HG02870 (cell line): ENCODE measurements around the gene CNGA2.
A peak's percentile ranks its signal among the peaks of the same experiment; 100 is the strongest.

Experiments
- ATAC-seq: cut with Tn5 transposase; IDR thresholded peaks from one replicate; pipeline ENCODE4 v1.9.1; 2021; ENCODE audit warnings: mild to moderate bottlenecking, moderate library complexity; ENCODE audit not compliant: unreplicated experiment

The CNGA2 gene

DNA sequence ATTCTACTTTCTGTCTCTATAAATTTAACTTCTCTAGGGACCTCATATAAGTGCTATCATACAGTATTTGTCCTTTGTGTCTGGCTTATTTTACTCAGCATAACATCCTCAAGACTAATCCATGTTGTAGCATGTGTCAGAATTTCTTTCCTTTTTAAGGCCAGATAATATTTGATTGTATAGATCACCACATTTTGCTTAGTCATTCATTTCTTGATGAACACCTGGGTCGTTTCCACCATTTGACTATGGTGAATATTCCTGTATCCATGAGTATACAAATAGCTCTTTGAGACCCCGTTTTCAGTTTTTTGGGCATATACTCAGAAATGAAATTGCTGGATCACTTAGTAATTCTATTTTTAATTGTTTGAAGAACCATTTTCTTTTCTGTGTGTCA, 12.0 kb downstream of the CNGA2 start:
- no peak for ATAC-seq

DNA sequence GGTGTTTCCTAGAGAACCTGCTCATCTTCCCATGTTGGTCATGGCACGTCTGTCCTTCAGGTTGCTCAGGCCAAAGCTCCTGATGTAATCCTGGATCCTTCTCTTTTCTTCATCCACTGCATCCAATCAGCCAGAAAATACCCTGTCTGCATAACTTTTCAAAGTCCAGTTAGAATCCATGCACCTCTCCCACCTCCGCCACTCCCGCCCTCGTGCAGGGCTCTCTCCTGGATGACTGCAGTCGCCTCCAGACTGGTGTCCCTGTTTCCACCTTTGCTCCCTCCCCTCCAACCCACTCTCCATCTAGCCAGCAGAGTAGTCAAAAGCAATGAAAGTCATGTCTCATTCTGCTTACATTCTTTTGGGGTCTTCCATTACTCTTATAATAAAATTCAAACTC, 16.0 kb downstream of the CNGA2 start:
- ATAC-seq: no peak

GRCh38 chrX:151752847-151753246, 18.3 kb downstream of the CNGA2 start:
- ATAC-seq: no peak

GRCh38 chrX:151753313-151754046, 18.9 kb downstream of the CNGA2 start:
- ATAC-seq: peak; percentile 91

GRCh38 chrX:151754047-151754429, 19.5 kb downstream of the CNGA2 start:
- ATAC-seq: no peak

DNA sequence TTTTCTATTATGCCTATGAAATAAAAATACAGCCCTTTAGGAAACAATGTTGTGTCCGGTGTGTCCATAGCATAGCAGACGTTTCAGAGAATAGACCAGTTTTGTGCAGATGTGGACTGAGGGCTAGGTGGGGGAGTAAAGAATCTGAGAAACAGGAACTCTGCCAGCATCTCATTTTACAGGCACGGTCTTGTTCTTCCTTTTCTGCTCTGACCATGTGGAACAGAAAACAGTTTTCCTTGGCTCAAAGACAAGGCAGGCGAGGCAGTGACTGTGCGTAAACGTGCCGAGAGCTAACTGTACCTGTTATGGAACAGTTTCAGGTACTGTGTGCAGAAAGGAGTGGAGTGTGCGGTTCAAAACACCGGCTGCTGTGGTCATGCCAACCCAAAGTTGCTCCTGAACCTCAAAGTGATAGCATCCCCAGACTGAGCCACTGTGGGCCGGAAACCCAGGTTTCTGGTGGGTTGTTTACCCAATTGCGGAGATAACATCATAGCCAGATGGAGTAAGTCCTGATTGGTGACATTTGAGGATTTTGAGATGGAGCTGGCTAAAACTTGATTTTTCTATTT, 20.2 kb downstream of the CNGA2 start:
- no peak for ATAC-seq

DNA sequence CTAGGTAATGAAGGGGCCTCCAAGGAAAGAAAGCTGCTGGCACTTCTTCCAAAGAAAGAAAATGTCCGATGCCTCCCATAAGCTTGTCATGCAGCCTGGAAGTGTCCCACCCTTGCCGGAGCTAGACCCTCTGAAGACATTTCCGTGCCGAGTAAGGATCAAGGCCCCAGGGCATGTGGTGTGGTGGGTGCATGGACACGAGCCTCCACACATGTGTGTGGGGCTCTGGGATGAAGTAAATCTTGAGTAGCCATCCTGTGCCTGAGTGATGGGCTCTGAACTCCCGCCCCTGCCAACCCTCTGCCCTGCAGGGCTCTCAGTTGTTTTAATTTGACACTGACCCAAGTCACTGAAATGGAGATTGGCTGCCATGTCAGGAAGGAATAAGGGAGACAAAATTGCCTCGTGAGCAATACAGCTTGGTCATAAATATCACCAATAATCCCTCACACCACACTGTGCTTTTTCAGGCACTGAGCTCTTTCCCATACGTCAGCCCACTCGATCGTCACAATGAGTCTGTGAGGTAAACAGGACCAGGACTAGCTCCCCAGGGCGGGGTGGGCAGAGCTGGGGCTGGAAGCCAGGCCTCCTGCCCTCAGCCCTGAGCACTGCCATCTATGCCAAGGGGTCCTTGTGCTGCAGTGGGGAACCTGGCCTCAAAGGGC, 24.6 kb downstream of the CNGA2 start:
- ATAC-seq: no peak

GRCh38 chrX:151762802-151763201, 28.3 kb downstream of the CNGA2 start:
- ATAC-seq: no peak

DNA sequence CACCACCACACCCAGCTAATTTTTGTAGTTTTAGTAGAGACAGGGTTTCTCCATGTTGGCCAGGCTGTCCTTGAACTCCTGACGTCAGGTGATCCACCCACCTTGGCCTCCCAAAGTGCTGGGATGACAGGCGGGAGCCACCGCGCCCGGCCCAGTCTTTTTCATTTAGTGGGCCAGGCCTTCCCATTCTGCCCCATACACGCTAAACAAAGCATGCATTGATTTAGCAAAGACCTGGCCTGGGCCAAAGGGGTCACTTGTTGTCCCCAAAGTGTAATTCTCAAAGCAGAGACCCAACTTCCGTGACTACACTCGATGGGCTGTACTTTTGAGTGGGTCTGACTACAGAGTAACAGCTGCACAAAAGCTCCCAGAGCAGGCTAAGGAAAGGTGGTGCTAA, 29.2 kb downstream of the CNGA2 start:
- no peak for ATAC-seq

- no peak for ATAC-seq
Observed at GRCh38 chrX:151765026-151765425, 30.5 kb downstream of the CNGA2 start.

GRCh38 chrX:151771726-151772125, 37.2 kb downstream of the CNGA2 start:
- no peak for ATAC-seq

DNA sequence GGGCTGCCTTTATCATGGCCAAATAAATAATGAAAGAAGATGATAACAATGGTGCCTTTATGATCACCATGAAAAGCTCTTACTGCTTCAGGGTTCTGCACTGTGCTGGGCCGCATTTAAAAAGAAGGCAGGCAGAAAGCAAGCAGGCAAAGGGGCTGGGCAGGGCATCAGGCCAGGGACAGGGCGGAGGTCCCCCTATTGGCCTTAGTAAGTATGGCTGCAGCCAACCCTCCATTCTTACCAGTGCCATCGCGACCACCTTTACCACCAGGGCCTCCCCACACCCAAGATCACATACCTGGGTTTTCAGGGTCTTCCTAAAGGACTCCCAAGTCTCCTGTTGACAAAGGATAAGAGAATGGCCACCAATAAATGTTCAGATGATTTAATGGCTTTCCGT, 38.9 kb downstream of the CNGA2 start:
- no peak for ATAC-seq

GRCh38 chrX:151774421-151774820, 39.9 kb downstream of the CNGA2 start:
- ATAC-seq: no peak

DNA sequence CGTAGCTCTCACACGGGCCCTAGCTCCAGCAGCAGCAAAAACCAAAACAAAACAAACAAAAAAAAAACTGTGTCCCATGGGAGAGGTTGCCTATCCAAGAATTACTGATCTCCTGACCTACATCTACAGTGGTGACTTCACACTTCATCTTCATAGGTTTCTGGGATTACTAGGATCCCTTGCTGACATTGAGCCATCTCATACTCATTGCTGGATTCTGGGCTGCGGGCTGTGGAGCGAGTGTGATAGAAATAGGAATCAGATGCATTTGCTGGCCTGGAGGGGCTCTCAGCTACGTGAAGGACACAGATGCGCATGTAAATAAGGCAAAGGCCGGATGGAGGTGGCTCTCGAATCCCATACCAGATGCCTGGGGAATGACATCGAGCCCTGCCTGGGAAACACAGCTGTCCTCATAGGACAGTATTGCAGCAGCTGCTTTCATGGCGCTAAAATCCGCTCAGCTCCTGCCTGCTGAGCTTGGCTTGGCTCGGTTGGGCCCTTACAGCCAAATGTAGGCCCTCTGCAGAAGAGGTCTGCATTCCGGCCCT, 41.7 kb downstream of the CNGA2 start:
- ATAC-seq: no peak

GRCh38 chrX:151776936-151777335, 42.4 kb downstream of the CNGA2 start:
- no peak for ATAC-seq

- no peak for ATAC-seq
Observed at GRCh38 chrX:151779258-151779657, 44.7 kb downstream of the CNGA2 start.

GRCh38 chrX:151780621-151781020, 46.1 kb downstream of the CNGA2 start:
- no peak for ATAC-seq

GRCh38 chrX:151789179-151789800, 54.7 kb downstream of the CNGA2 start:
- ATAC-seq: no peak

- ATAC-seq: no peak
Observed at GRCh38 chrX:151790481-151791160, 56.1 kb downstream of the CNGA2 start.

DNA sequence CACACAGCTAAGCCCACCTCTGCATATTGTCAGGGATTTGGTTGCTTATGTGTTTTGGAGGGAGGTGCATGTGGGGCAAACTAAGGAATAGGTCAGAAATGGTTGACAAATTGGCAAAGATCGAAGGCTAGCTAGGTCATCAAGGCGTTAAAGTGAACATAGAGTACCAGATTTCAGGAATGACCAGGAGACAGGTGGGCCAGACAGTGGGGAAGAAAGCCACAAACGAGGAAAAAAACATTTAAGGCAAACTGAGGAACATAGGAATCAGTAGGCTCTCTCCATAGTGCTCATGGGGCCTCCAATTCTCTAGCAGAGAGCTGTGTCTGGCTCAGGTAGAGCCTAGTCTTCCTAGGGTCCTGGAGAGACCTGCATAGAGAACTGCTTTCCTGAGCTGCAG, 57.4 kb downstream of the CNGA2 start:
- ATAC-seq: no peak

GRCh38 chrX:151792505-151792904, 58.0 kb downstream of the CNGA2 start:
- ATAC-seq: no peak
